Amniotic epithelial cell (primary cell): ENCODE data around the gene FBXO44.
A peak's percentile ranks its signal among the peaks of the same experiment; 100 is the strongest.

Experiments used
- DNase-seq: peaks from one replicate; pipeline ENCODE4 v3.0.0-alpha.2; 2010; ENCODE audit warnings: low read depth

Gene FBXO44

GRCh38 chr1:11690397-11691301 lies 36.0 kb downstream of the FBXO44 start:
- DNase-seq, result no peak

GRCh38 chr1:11691302-11691914 lies 36.7 kb downstream of the FBXO44 start, which contains the start of gene DRAXIN:
Gene DRAXIN, plus strand, starts transcription at chr1:11691710. Its CDS starts 14,549 bp downstream, at chr1:11706259.
- no peak for DNase-seq

DNA sequence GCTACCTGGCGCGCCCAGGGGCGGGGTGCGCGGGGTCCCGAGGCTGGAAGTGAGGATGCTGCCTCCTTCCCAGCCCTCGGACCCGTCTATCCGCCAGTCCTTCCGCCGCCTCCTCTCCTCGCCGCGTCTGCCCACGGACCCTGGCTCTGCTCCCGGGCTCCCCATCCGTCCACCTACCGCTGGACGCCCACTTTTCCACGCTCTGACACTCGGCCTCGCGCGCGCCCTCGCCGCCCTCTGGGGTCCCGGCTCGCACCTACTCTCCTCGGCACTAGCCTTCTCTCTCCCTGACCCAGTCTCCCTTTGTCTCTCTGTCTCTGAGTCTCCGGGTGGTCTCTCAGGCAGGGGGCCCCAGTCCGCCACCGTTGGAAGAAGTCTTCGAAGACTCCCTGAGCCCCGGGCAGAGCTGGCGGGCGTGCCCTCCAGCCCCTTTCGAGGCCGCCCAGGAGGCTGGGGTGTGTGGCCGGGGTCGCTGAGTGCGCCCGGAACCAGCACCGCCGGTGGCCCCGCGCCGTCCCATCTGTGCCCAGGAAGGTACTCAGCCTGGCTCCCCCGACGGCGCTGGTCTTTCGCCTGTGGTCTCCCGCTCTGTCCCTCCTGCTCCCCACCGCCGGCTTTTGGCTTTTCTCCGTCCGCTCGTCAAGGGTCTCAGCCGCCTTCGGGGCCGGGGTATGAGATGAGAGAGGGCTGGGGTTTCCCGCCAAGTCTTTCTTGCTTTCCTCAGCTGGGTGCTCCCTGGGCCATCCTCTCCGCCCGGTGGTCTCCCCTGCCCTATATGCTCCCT lies 37.4 kb downstream of the FBXO44 start:
- no peak for DNase-seq

DNA sequence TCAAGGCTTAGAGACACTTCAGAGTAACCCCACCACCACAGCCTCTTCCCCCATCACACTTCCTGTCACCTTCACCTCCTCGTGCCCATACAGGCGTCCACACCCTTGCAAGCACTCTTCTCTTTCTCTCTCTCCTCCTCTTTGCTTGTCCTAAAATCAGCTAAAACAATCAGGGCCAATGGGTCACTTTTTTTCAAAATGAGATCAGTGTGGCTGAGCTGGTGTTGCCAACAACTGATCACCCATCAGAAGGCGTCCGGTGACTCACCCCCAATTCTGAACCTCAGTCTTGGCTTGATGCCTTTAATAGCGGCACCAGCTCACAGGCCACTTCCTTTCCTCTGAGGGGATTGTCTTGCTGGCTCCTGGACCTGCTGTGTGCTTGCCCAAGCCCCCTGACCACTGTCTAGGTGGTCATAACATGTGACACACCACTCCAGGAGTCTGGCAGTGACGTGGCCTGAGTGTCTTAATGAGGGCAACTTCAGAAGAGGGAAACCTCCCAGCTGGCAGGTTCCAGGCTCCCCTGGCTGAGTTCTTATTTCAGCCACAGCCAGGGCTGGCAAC lies 38.4 kb downstream of the FBXO44 start:
- DNase-seq, result peak; percentile 33

DNA sequence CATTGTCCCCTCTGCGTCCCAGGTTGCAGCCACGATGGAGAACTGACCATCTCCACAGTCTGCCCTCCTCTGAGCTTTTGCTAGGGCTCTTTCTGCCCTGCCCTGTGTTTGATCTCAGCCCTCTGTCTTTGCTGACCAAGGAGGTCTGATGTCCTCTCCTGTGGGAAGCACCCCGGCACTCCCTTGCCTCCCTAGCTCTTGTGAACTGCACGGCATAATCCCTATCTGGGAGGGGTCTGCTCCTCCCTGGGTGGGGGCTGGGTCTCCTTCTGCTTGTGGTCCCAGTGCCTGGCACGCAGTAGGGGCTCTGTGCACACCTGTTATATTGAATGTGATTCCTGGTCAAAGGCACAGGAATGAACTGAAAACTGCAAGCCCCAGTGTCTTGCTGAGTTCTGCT lies 39.2 kb downstream of the FBXO44 start:
- DNase-seq, result no peak

- no peak for DNase-seq
These were observed 41.2 kb downstream of the FBXO44 start for GRCh38 chr1:11695861-11696260.

GRCh38 chr1:11697188-11697892 lies 42.7 kb downstream of the FBXO44 start:
- no peak for DNase-seq

- DNase-seq, result no peak
These were observed 43.2 kb downstream of the FBXO44 start for GRCh38 chr1:11697893-11698210.

DNA sequence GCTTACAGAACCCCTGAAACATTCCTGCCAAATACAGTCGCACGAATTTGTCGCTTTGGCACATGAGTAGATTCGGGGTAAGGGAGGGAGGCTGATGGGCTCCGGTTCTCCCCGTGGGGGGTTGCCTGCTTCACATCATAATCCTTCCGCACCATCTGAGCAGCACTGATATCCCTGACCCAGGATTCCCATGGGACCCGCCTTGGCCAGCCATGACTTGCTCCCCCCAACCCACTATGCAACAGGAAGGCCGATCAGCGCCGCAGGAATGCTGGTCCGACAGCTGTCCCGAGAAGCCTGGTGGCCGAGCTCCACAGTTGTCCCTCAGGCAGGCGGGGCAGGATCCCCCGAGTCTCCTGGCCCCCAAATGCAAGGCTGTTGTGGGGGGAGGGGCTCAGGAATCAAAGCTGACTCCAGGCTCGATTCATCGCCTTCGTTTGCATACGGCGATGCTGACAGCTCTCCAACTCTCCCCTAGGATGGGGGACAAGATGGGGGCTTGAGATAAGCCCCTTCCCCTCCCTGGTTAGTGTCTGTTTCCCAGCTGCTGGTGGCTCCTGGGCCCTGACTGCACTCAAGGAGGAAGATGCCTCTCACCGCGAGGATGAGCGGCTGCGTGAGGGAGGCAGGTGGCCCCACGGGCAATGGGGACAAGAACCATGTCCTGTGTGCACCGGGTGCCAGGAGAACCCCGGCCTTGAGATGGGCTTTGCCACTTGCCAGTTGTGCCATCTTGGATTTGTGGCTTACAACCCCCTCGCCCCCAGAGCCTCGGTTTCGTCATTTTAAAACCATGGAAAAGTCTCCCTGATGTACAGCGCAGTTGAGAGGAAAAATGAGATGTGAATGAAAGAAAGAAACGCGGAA lies 46.2 kb downstream of the FBXO44 start:
- no peak for DNase-seq

DNA sequence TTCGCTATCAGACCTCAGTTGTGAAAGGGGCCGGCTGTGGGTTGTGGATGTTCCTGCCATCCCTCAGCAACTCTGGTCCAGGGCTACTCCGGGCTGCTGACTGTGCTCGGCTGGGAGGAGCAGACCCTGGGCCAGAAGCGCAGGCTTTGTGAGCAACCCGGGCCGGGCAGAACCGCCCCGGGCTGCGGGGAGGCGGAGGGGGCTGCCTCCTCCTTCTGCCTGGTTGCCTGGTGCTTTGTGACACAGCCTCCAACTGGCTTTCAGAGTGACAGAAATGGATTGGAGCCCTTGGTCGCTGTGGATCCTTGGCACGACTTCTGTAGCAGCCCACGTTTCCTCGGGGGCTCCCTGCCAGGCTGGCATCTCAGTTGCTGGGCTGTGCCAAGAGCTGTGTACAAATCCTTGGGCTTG lies 46.9 kb downstream of the FBXO44 start:
- no peak for DNase-seq

DNA sequence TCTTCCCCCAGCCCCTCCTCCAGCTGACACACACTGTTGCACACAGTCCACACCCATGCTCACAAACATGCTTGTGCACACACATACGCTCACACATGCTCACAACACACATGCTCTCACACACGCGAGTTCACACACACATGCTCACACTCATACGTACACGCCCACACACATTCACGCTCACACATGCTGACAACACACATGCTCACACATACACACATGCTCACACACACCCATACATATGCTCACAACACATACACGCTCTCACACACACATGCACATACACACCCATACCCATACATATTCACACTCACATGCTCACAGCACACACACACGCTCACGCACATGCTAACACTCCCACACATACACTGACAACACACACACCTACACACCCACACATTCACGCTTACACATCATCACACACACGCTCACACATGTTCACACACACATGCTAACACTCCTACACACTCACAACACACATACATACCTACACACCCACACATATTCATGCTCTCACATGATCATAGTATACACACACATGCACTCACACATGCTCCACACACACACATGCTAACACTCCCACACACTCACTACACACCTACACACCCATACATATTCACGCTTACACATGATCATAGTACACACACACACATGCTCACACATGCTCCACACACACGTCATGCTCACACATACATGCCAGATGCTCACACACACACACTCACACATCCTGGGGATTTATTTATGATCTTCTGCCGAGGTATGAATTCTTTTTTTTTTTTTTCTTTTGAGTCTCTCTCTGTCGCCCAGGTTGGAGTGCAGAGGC lies 47.5 kb downstream of the FBXO44 start:
- no peak for DNase-seq

DNA sequence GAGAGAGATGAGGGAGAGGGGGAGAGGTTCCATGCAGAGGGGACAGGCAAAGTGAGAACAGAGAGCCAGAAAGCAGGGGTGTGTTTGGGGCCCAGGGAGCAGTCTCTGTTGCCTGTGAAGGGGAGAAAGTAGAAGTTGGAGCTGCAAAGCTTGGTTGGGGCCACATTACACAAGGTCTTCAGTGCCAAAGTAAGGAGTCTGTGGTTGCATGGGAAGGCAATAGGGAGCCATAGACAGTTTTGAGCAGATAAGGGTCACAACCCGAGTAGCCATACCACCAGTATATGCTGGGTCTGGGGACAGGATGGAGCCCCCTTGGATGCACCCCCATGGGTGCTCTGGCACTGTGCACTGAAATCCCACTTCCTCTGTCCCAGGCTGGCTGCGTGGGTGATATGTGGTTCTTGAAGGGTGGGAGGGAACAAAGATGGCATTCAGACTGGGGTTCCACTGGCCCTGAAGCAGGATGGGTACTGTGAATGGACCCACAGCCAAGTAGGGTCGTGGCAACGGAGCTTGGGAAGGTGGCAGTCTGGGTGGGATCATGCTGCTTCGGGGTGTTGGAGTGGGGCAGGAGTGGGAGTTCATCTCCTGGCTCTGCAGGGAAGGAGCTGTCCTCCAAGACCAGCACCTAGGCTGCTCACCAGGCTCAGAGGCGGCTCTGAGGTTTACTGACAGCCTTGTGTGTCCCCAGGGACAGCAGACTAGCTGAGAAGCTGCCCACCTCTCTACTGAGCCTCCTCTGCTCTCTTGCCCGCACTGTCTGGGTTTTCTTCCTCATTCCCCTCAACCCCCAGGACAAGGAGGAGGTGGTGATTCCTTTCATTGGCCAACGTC lies 48.9 kb downstream of the FBXO44 start:
- no peak for DNase-seq

DNA sequence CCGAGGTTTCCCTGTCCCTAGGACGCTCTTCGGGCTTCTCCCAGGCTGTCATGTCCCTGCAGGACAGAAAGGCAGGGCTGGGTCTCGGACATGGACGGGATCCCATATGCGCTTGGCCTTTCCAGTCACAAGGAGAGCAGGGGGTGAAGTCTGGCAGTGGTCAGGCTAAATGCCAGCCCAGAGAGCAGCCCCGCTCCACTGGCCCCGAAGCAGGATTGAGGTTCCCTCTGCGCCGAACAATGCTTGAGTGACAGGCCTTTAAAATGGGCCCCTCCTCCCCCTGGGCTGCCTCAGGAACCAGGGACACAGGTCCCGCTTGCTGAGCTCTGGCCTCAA lies 49.5 kb downstream of the FBXO44 start:
- no peak for DNase-seq

- DNase-seq, result no peak
These were observed 50.2 kb downstream of the FBXO44 start for GRCh38 chr1:11704691-11705475.

DNA sequence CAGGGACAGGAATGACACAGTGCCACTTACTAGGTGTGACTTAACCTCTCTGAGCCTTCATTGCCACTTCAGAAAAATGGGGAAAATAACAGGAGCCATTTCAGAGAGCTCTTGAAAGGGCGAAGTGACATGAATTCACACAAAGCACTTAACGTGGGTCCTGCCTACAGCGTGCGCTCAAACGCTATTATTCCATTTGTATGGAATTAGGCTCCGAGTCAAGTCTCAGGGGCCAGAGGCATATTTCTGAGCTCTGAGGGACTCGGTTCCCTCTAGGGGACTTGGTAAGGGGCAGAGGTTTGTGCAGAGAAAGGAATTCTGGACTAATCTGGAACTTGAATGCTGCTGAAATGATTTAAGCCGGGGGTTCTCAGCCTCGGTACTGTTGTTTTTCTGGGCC lies 50.9 kb downstream of the FBXO44 start:
- no peak for DNase-seq

DNA sequence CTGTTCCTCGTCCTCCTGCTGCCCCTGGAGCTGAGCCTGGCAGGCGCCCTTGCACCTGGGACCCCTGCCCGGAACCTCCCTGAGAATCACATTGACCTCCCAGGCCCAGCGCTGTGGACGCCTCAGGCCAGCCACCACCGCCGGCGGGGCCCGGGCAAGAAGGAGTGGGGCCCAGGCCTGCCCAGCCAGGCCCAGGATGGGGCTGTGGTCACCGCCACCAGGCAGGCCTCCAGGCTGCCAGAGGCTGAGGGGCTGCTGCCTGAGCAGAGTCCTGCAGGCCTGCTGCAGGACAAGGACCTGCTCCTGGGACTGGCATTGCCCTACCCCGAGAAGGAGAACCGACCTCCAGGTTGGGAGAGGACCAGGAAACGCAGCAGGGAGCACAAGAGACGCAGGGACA lies 51.6 kb downstream of the FBXO44 start:
- no peak for DNase-seq

DNA sequence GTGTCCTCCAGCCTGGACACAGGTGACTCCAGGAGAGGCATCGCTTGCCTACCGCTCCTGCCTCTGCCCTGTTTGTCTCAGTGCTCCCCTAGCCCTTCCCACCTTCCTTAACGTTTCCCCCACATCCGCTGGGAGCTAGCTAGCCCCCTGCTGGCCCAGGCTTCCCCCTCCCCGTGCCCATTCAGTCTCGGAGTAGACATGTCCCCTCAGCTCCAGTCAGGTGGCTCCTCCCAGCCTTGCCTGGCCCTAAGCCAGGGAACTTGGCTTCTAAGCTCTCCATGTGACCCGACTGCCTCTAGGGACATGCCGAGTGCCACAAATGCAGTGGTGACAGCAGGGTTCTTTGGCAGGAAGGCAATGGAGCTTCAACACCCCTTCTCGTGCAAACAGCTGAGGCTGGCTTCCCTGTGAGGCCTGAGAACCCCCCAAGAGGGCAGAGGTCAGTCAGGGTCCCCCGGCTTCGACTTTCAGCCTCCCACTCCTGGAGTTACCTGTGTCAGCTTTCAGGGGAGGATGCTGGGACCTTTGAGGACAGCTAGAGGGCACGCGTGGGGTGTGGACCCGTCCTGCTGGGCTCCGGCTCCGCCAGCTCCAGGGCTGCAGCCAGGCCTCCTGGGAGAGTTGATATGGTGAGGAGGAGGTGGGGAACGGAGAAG lies 53.1 kb downstream of the FBXO44 start:
- no peak for DNase-seq
